GM19463 (cell line): ENCODE measurements around the gene ZNF776.
"Not testable (repeated sequence)": the region's sequence is repeated elsewhere in the genome, so short reads cannot be mapped to it uniquely, and the experiment has no call there.

ENCODE experiments used
- ATAC-seq: cut with Tn5 transposase; IDR thresholded peaks from one replicate; pipeline ENCODE4 v1.9.1; 2021; ENCODE audit warnings: mild to moderate bottlenecking, moderate library complexity; ENCODE audit not compliant: unreplicated experiment

The ZNF776 gene

DNA sequence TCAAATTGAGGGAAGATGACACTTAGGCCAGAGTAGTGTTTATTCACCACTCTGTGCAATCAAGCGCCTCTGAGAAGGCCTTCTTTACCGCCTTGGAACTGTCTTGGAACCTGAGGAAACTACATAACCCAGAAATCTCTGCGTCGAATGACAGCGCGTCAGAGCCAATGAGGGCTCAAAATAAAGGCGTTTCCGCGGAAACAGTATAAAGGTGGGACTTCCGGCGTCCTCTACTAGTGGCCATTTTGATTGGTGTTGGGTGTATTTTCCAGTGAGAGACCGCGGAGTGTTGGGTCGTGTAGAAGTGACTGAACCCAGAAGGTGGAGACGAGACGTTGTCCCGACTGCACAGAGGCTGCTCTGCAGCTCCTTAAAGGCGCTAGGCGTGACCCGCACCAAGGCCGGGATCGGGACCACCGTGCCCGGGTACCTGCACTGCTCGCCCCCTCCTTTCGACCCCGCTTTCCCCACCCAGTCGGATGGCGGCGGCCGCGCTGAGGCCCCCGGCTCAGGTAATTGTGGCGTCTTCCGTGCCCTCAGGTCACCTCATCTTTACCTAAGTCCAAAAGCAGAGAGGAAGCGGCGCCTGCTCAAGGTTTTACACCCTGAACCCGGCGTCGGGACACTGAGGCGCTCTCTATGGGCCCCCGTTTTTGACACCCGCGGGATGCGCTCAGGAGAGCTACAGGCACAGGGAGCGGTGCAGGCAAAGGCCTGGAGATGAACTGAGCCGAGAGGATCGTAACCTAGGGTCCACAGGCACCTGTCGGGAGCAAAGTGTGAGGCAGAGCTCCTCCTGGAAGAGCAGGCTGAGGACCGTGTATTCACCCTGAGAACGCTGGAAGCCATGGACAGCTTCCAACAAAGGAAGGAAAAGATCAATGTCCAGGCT, at the start of gene ZNF776:
Gene ZNF776 (plus strand): TSS at position 236 of the 892 bp plus-strand sequence. CDS start 244 bp downstream, at position 480.
- peak; percentile 98 for ATAC-seq

DNA sequence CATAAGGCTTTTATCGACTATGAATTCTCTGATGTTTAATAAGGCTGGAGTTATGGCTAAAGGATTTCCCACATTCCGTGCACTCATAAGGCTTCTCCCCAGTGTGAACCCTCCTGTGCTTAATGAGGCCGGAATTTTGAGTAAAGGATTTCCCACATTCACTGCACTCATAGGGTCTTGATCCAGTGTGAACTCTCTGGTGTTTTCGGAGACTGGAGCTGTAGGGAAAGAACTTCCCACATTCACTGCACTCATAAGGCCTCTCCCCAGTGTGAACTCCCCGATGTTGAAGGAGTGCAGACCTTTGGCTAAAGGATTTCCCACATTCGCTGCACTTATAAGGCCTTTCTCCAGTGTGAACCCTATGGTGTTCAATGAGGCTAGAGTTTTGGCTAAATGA, 45.0 kb upstream of the ZNF776 start:
- no peak for ATAC-seq

GRCh38 chr19:57706346-57706745, 40.3 kb upstream of the ZNF776 start:
- ATAC-seq: no peak

DNA sequence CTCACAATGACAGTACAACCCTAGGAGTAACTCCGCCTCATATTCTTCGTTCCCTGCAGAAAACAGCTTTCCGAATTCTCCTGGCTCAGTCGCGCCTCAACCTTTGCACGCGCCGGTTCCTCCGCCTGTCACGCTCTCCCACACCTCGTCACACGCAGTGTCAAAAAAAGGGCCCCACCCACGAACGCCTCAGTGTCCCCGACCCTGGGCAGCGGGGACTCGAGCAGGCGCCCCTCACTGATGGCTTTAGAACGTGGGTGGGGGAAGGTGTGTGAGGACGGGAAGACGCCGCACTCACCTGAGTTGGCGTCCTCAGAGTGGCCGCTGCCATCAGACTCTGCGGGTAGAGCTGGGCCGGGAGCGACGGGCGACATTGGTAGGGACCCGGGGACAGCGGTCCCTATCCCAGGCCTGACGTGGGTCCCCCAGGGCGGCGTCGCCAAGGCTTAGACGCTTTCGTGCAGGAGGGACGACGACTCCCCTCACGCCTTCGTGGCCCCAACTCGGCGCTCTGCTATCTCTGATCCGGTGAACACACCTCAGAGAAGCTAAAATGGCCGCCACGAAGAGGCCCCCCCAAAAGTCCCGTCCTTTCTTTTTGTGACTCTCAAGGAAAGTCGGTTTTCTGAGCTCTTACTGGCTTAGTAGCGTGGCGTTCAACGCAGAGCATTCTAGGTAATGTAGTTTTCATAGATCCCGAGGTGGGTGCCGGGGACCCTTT, 37.8 kb upstream of the ZNF776 start, which contains the start of gene ZNF154:
Gene ZNF154 (minus strand): TSS at position 564 of the 721 bp plus-strand sequence. CDS start 233 bp downstream, at position 331.
- no peak for ATAC-seq

DNA sequence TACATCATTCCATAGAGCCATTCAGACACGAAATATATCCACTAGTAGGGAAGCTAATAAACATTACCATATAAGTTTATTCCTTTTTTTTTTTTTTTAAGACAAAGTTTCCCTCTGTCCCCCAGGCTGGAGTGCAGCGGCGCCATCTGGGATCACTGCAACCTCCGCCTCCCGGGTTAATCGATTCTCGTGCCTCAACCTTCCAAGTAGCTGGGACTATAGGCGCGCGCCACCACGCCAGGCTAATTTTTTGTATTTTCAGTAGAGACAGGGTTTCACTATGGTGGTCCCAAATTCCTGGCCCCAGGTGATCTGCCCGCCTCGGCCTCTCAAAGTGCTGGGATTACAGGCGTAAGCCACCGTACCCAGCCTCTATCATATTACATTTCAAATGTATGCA, 37.0 kb upstream of the ZNF776 start:
- ATAC-seq: no peak

DNA sequence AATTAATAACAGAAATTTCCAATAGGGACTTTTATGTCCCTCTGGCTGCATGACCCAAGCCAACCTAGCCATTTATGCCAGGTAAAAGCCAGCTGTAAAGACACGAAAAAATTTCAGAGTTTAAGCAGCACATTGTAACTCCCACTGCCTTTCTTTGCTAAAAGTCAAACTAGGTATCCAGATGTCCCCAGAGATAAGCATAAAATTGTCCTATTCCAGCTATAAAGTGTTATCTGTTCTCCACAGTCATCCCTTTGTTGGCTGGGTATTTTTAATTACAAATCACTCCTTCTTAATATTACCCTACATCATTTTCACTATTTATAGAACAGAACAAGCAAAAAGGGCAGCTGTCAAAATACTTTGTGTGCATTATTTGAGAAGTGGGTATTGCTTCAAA, 34.4 kb upstream of the ZNF776 start:
- no peak for ATAC-seq

- no peak for ATAC-seq
These were observed 27.2 kb upstream of the ZNF776 start for GRCh38 chr19:57719424-57719823.

DNA sequence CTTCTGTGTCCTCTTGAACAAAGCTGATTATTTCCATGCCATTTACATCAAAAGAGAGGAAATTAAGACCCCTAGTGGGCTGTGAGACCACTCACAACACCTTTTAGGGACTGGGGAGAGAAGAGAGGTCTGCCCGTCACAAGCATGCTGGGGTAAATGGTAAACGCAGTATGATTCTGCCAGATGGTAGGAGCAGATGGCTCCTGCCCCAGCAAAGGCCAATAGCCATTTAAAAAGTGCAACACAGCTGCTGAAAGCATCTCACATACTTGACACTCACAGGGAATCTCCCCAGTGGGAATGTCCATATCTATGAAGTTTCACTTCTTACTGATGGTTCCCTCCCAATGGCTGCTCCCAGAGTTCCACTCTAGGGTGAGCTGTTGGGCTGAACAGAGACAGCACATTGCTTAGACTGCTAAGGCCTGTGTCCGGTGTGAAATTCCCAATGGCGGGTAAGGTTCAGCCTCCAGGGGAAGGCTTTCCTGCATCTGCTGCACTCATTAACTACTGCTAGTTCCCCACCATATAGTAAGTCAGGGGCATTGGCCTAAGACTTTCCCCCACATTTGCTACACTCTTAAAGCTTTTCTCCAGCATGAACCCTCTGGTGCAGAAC, 26.6 kb upstream of the ZNF776 start:
- ATAC-seq: no peak

DNA sequence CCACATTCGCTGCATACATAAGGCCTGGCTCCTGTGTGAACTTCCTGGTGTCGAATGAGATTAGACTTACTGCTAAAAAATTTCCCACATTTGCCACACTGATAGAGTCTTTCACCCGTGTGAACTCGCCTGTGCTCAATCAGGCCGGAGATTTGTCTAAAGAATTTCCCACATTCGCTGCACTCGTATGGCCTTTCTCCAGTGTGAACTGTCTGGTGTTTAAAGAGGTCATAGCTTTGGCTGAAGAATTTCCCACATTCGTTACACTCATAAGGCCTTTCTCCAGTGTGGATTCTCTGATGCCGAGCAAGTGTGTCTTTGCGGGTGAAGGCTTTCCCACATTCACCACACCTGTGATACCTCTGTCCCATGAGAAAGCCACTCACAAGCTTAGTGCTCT, 25.7 kb upstream of the ZNF776 start:
- ATAC-seq: no peak

DNA sequence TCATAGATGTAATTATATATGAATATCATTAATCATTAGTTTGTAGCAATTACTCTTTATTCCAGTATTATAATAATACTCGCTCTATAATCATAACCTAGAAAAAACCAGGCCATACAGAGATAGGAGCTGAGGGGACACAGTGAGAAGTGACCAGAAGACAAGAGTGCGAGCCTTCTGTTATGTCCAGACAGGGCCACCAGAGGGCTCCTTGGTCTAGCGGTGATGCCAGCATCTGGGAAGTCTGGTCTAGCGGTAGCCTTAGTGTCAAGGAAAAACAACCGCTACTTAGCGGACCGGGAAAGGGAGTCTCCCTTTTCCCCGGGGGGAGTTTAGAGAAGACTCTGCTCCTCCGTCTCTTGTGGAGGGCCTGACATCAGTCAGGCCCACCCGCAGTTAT, 8.3 kb upstream of the ZNF776 start:
- ATAC-seq: not testable (repeated sequence)

DNA sequence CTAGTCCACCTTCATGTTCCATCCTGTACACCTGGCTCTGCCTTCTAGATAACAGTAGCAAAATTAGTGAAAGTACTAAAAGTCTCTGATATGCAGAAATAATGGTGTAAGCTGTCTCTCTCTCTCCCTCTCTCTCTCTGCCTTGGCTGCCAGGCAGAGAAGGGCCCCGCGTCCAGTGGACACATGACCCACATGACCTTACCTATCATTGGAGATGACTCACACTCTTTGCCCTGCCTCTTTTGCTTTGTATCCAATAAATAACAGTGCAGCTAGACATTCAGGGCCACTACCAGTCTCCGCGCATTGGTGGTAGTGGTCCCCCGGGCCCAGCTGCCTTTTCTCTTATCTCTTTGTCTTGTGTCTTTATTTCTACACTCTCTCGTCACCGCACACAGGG, 7.8 kb upstream of the ZNF776 start:
- ATAC-seq: not testable (repeated sequence)

DNA sequence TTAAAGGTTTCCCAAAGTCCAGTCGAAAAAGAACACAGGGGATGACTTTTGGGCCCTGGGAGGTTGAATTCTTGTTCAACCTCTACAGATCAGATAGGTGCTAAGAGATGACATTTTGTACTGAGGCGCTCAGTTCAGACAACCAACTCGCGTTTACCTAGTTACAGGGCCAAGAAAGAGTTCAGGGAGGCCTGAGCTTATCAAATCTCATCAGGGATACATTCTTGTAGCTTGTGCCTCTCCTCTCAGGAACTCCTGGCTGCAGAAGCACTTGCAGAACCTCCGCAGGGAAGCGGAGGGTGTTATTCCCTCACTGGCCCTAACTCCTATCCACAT, 825 bp downstream of the ZNF776 start:
- ATAC-seq: no peak

GRCh38 chr19:57748029-57748428, 1.4 kb downstream of the ZNF776 start:
- no peak for ATAC-seq

GRCh38 chr19:57754091-57754673, 7.6 kb downstream of the ZNF776 start:
- ATAC-seq: no peak

GRCh38 chr19:57755031-57755430, 8.4 kb downstream of the ZNF776 start:
- no peak for ATAC-seq

DNA sequence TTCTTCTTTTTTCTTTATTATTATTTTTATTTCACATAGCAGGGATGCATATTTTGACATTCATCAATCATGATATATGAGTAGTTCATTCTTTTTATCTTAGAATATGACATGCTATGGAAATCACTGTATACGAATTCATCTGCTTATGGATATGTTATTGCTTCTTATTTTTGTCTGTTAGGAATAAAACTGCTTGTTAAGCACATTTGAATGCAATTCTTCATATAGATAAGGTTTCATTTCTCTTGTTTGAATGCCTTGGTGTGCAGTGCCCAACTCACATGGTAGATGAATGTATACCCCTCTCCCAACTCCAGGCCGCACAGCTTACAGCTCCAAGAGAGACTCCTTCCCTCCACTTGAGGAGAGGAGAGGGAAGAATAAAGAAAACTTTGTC, 11.3 kb downstream of the ZNF776 start:
- ATAC-seq: no peak

DNA sequence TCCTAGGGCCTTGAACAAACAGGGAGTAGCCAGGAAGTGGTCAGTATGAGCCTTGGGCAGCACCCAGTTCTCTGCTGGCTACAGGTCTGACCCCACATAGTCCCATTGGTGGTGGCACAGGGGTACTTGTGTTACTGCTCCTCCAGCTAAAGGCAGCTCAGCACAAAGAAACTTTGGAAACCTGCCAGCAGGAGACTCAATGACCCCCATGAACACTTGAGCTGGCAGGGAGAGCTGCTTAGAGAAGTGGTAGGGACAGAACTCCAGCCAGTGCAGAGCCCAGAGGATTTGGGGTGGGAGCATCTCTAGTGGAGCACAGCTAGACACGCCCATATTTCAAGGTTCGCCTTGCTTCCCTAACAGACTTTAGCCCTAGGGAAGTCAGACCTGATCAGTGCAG, 12.5 kb downstream of the ZNF776 start:
- no peak for ATAC-seq

DNA sequence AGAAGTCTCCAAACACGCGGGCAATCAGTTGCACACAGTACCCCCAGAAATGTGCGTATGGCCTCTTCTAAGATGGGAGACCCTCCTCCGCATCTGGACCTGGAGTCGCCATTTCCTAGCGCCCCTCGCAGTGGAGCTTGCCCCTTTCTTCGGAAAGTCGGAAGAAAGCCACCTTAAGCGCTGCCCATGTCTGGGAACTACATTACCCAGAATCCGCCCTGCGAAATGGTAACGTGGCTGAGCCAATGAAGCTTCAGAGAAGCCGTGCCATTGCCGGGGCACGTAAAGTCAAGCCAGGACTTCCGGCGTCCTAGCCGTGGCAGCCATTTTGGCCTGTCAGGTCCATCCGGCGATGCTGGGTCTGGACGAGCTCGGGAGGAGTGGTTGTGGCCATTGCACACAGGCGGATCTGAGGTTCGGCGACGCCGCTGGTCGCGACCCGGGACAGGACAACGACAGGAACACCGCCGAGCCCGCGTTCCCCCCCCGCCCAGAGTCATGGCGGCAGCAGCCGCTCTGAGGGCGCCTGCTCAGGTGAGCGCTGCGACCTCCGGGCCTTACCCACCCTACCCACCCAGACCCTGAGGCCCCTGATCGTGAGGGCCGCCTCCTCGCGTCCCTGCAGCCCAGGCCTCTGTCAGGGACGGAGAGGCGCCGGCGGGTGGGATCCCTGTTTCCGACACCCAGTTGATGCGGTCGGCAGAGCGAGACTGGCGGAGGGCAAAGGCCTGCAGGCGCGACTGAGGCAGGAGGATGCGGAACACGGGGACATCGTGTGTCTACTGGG, 22.9 kb downstream of the ZNF776 start, which contains the start of gene ZNF586:
Gene ZNF586 (plus strand): TSS at position 332 of the 787 bp plus-strand sequence. CDS start 167 bp downstream, at position 499.
- peak; percentile 96 for ATAC-seq

DNA sequence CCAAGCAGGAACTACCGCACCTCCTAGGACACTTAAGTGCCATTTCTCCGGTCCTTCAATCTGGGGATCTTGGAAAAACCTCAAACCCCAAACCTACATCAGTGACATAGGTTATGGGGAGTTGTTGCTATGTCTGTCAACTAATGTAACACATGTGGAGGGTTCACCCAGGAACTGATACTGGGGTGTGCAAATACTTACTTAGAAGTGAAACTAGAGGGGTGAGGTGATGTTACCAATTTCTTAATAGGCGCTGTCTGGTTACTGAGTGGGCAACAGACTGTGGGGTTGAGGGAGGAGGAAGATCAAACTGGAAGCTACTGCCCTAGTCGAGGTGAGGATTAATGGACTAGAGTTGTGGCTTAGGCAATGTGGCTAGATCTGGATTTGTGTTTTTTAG, 24.8 kb downstream of the ZNF776 start:
- ATAC-seq: no peak

DNA sequence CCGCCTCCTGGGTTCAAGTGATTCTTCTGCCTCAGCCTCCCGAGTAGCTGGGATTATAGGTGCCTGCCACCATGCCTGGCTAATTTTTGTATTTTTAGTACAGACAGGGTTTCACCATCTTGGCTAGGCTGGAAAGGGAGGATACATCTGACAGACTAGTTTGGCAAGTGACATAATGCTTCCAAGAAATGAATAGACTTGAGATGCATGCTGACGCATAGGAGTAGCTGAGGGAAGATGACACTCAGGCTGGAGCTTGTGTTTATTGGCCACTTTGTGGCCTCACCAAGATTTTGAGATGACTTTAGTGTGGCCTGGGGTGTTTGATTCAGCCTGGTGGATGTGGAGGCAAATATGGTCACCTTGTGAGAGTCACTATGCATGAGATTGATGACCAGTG, 26.9 kb downstream of the ZNF776 start:
- ATAC-seq: no peak
